ENCODE results near the gene HOXD4.

HOXD4 gene

GRCh38 chr2:176106581-176107539, 44.5 kb upstream of the HOXD4 start, which contains the start of gene HOXD11:
Gene HOXD11 (plus strand): TSS chr2:176107280. CDS start chr2:176107356, 76 bp downstream.
- H3K4me1 ChIP-seq (ENCODE audit: control insufficient read depth in 2 of 2, insufficient read depth in 2 of 2, low read length in 2 of 2) = peaks cover 0 to 5% of the 10 kb centered on the region in 2 donors
- peaks cover 64 to 83% of the 10 kb centered on the region in 2 donors for H3K27me3 ChIP-seq (ENCODE audit: control insufficient read depth in 2 of 2, insufficient read depth in 2 of 2, low read length in 2 of 2)
- peak within 1 kb of the TSS; percentile 38 to 73 for H3K27ac ChIP-seq (ENCODE audit: low read depth in 2 of 2, low read length in 2 of 2)
- H3K9ac ChIP-seq (ENCODE audit: low read depth in 1 of 2, low read length in 2 of 2) = peak within 1 kb of the TSS in 1 of 2 donors; percentile 32
- H3K4me3 ChIP-seq (ENCODE audit: low read length in 2 of 2) = peak within 1 kb of the TSS; percentile 48 to 57
- no peaks in the 10 kb centered on the region for H3K36me3 ChIP-seq (ENCODE audit: control insufficient read depth in 2 of 2, insufficient read depth in 2 of 2, low read length in 2 of 2)
- H3K9me3 ChIP-seq (ENCODE audit: control insufficient read depth in 2 of 2, low read length in 2 of 2) = no peaks in the 10 kb centered on the region

DNA sequence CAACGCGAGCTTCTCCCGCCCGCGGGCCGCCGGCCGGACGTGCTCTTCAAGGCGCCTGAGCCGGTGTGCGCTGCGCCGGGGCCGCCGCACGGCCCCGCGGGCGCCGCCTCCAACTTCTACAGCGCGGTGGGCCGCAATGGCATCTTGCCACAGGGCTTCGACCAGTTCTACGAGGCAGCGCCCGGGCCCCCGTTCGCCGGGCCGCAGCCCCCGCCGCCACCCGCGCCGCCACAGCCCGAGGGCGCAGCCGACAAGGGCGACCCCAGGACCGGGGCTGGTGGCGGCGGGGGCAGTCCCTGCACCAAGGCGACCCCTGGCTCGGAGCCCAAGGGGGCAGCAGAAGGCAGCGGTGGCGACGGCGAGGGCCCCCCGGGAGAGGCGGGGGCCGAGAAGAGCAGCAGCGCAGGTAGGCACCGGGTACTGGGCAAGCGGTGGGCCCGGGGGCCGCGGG, 43.6 kb upstream of the HOXD4 start:
- peaks cover 0 to 5% of the 10 kb centered on the region in 2 donors for H3K4me1 ChIP-seq (ENCODE audit: control insufficient read depth in 2 of 2, insufficient read depth in 2 of 2, low read length in 2 of 2)
- H3K27me3 ChIP-seq (ENCODE audit: control insufficient read depth in 2 of 2, insufficient read depth in 2 of 2, low read length in 2 of 2) = peaks cover 65 to 88% of the 10 kb centered on the region in 2 donors
- H3K9ac ChIP-seq (ENCODE audit: low read depth in 1 of 2, low read length in 2 of 2) = no peak overlapping the region
- H3K27ac ChIP-seq (ENCODE audit: low read depth in 2 of 2, low read length in 2 of 2) = no peak overlapping the region
- H3K4me3 ChIP-seq (ENCODE audit: low read length in 2 of 2) = no peak overlapping the region
- no peaks in the 10 kb centered on the region for H3K36me3 ChIP-seq (ENCODE audit: control insufficient read depth in 2 of 2, insufficient read depth in 2 of 2, low read length in 2 of 2)
- H3K9me3 ChIP-seq (ENCODE audit: control insufficient read depth in 2 of 2, low read length in 2 of 2) = no peaks in the 10 kb centered on the region

DNA sequence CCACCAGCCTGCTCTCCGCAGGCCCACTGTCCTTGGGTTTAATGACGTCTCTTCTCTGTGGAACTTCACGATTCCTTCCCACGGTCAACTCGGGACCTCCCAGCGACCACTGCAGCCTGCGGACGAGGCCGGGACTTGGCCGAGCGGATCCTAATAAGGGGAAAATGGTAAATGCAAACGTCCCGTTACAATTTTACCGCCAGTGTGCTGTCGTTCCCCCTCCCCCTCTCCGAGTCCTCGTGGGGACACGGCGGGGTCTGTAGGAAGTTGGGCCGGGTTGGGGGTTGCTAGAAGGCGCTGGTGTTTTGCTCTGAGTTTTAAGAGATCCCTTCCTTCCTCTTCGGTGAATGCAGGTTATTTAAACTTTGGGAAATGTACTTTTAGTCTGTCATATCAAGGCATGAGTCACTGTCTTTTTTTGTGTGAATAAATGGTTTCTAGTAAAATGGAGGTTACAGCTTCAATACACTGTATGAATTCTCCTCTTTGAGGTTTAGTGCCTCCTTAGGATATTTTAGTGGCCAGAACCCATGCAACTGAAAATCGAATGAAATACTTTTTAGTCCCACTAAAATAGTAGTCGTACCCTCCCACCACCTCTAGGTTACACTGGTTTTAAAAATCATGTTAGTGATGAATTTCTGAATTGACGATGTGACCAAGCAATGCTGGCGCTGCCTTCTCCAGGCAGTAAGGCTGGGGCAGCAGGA, 42.0 kb upstream of the HOXD4 start:
- Histone ChIP-seq H3K27ac (ENCODE audit: low read depth in 2 of 2, low read length in 2 of 2) (no peak overlapping the region), H3K9ac (ENCODE audit: low read depth in 1 of 2, low read length in 2 of 2) (no peak overlapping the region), H3K4me3 (ENCODE audit: low read length in 2 of 2) (no peak overlapping the region), H3K9me3 (ENCODE audit: control insufficient read depth in 2 of 2, low read length in 2 of 2) (no peaks in the 10 kb centered on the region), H3K4me1 (ENCODE audit: control insufficient read depth in 2 of 2, insufficient read depth in 2 of 2, low read length in 2 of 2) (peaks cover 0 to 5% of the 10 kb centered on the region in 2 donors), H3K36me3 (ENCODE audit: control insufficient read depth in 2 of 2, insufficient read depth in 2 of 2, low read length in 2 of 2) (no peaks in the 10 kb centered on the region), H3K27me3 (ENCODE audit: control insufficient read depth in 2 of 2, insufficient read depth in 2 of 2, low read length in 2 of 2) (peaks cover 67 to 87% of the 10 kb centered on the region in 2 donors)

DNA sequence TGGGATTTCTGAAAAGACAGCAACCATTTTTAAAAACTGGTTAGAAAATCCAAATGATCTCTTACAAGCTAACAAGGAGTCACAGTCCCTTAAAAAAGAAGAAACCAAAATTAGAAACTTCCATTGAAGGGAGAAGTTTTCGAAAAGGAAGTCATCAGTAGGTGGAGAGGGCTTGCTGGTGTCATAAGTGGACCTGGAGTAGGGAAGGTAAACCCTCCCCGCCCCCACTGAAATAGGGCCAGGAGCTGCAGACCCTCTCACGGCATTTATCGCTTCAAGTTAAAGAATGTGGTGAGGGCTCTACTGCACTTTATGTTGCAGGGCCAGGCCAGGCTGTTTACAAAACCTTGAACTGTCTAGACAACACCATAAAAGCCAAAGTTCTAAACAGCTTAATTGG, 41.4 kb upstream of the HOXD4 start:
- Histone ChIP-seq H3K27me3 (ENCODE audit: control insufficient read depth in 2 of 2, insufficient read depth in 2 of 2, low read length in 2 of 2) (peaks cover 66 to 87% of the 10 kb centered on the region in 2 donors), H3K4me3 (ENCODE audit: low read length in 2 of 2) (no peak overlapping the region), H3K27ac (ENCODE audit: low read depth in 2 of 2, low read length in 2 of 2) (no peak overlapping the region), H3K36me3 (ENCODE audit: control insufficient read depth in 2 of 2, insufficient read depth in 2 of 2, low read length in 2 of 2) (no peaks in the 10 kb centered on the region), H3K9ac (ENCODE audit: low read depth in 1 of 2, low read length in 2 of 2) (no peak overlapping the region), H3K4me1 (ENCODE audit: control insufficient read depth in 2 of 2, insufficient read depth in 2 of 2, low read length in 2 of 2) (peaks cover 0 to 5% of the 10 kb centered on the region in 2 donors), H3K9me3 (ENCODE audit: control insufficient read depth in 2 of 2, low read length in 2 of 2) (no peaks in the 10 kb centered on the region)

DNA sequence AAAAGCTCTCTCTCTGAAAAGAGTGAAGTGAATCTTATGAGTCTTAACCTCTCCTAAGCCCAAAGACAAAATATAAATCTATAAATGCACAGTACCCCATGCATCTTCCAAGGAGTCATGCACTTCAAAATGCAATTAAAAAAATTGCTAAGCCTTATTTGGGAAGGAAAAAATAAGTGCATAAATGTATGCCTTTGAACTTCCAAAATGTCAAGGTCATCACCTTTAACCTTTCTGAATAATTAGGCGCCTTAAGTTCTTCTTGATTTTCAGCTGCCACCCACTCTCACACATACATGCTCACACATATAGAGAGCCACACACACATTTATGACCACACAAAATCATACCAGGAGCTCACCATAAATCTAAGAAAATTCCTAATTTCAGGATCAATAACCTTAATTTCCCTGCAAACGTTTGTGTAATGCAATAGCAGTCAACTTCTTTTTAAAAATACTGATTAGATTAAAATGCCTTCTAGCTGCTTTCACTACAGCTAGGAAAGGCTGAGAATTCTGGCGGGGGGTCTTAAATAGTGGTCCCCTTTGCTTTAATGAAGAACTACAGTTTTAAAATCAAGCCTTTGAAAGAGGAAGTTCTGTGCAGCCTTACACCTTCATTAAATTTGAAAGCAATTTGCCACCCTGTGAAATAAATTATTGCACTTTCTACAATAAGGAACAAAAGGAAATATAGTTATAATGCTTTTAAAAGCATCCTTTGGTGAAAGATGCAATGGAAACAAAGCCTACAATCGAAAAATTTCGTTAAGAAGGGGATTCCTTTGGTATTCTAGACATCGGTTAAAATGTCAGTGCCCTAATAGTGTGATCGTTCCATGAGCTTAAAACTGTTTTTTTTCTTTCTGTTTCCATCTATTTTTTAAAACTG, 40.7 kb upstream of the HOXD4 start:
- H3K27me3 ChIP-seq (ENCODE audit: control insufficient read depth in 2 of 2, insufficient read depth in 2 of 2, low read length in 2 of 2) = peaks cover 66 to 83% of the 10 kb centered on the region in 2 donors
- H3K9ac ChIP-seq (ENCODE audit: low read depth in 1 of 2, low read length in 2 of 2) = no peak overlapping the region
- H3K36me3 ChIP-seq (ENCODE audit: control insufficient read depth in 2 of 2, insufficient read depth in 2 of 2, low read length in 2 of 2) = no peaks in the 10 kb centered on the region
- H3K4me1 ChIP-seq (ENCODE audit: control insufficient read depth in 2 of 2, insufficient read depth in 2 of 2, low read length in 2 of 2) = peaks cover 0 to 5% of the 10 kb centered on the region in 2 donors
- no peak overlapping the region for H3K27ac ChIP-seq (ENCODE audit: low read depth in 2 of 2, low read length in 2 of 2)
- H3K9me3 ChIP-seq (ENCODE audit: control insufficient read depth in 2 of 2, low read length in 2 of 2) = no peaks in the 10 kb centered on the region
- no peak overlapping the region for H3K4me3 ChIP-seq (ENCODE audit: low read length in 2 of 2)

DNA sequence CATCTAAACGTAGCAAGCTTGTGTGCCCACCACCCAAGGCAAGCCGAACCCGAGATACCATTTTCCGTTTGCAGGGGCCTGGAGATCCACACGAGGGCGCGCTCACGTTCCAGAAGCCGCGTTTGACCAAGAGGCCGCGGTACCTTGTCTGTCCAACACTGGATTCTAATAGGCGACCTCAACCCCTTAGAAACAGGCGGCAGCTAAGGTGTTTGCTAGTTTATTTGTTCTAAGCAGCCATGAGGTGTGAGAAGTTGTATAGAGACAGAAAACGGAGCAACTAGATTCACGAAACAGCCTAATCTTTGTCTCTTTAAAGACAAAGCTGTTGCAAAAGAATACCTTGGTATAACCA, 40.1 kb upstream of the HOXD4 start:
- H3K9me3 ChIP-seq (ENCODE audit: control insufficient read depth in 2 of 2, low read length in 2 of 2) = no peaks in the 10 kb centered on the region
- no peak overlapping the region for H3K4me3 ChIP-seq (ENCODE audit: low read length in 2 of 2)
- H3K27me3 ChIP-seq (ENCODE audit: control insufficient read depth in 2 of 2, insufficient read depth in 2 of 2, low read length in 2 of 2) = peaks cover 66 to 83% of the 10 kb centered on the region in 2 donors
- H3K36me3 ChIP-seq (ENCODE audit: control insufficient read depth in 2 of 2, insufficient read depth in 2 of 2, low read length in 2 of 2) = no peaks in the 10 kb centered on the region
- peaks cover 0 to 5% of the 10 kb centered on the region in 2 donors for H3K4me1 ChIP-seq (ENCODE audit: control insufficient read depth in 2 of 2, insufficient read depth in 2 of 2, low read length in 2 of 2)
- no peak overlapping the region for H3K27ac ChIP-seq (ENCODE audit: low read depth in 2 of 2, low read length in 2 of 2)
- H3K9ac ChIP-seq (ENCODE audit: low read depth in 1 of 2, low read length in 2 of 2) = no peak overlapping the region

DNA sequence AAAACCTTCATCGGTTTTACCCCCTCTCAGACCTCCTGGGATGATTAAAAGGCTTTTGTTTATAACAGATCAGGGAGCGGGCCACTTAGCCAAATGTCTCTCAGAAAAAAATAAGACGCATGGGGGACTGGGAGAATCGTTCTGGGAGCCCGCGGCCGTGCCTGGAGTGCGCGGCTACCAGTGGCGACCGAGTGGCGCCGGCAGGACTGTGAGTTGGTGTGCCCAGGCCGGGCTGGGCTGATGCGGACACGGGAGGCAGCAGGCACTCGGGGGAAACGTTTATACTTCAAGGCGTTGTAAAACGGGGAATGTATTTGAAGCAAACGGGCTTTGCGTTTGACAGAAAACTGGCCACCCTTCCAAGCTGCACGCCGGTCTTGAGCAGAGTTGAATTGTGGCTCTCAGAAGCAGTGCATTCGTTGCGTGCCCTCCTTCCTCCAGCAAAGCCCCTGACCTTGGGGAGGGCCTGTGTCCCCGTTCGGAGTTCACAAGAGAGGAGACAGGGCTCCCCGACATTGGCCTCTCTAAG, 39.4 kb upstream of the HOXD4 start:
- Histone ChIP-seq H3K9ac (ENCODE audit: low read depth in 1 of 2, low read length in 2 of 2) (no peak overlapping the region), H3K27me3 (ENCODE audit: control insufficient read depth in 2 of 2, insufficient read depth in 2 of 2, low read length in 2 of 2) (peaks cover 72 to 85% of the 10 kb centered on the region in 2 donors), H3K4me3 (ENCODE audit: low read length in 2 of 2) (no peak overlapping the region), H3K9me3 (ENCODE audit: control insufficient read depth in 2 of 2, low read length in 2 of 2) (no peaks in the 10 kb centered on the region), H3K4me1 (ENCODE audit: control insufficient read depth in 2 of 2, insufficient read depth in 2 of 2, low read length in 2 of 2) (peaks cover 0 to 5% of the 10 kb centered on the region in 2 donors), H3K36me3 (ENCODE audit: control insufficient read depth in 2 of 2, insufficient read depth in 2 of 2, low read length in 2 of 2) (no peaks in the 10 kb centered on the region), H3K27ac (ENCODE audit: low read depth in 2 of 2, low read length in 2 of 2) (no peak overlapping the region)

- H3K27me3 ChIP-seq (ENCODE audit: control insufficient read depth in 2 of 2, insufficient read depth in 2 of 2, low read length in 2 of 2) = peaks cover 75 to 84% of the 10 kb centered on the region in 2 donors
- H3K9ac ChIP-seq (ENCODE audit: low read depth in 1 of 2, low read length in 2 of 2) = no peak overlapping the region
- no peaks in the 10 kb centered on the region for H3K36me3 ChIP-seq (ENCODE audit: control insufficient read depth in 2 of 2, insufficient read depth in 2 of 2, low read length in 2 of 2)
- no peaks in the 10 kb centered on the region for H3K9me3 ChIP-seq (ENCODE audit: control insufficient read depth in 2 of 2, low read length in 2 of 2)
- H3K4me1 ChIP-seq (ENCODE audit: control insufficient read depth in 2 of 2, insufficient read depth in 2 of 2, low read length in 2 of 2) = peaks cover 0 to 2% of the 10 kb centered on the region in 2 donors
- no peak overlapping the region for H3K4me3 ChIP-seq (ENCODE audit: low read length in 2 of 2)
- H3K27ac ChIP-seq (ENCODE audit: low read depth in 2 of 2, low read length in 2 of 2) = no peak overlapping the region
These were observed 38.7 kb upstream of the HOXD4 start for GRCh38 chr2:176112375-176113302.

All from mucosa of rectum (tissue), 2 donors.